SK-N-SH treated with all-trans-retinoic acid at 6 μM for 48 hours (cell line): Measurements from ENCODE around the gene TAS2R14.

ENCODE experiments used
- ARNTL ChIP-seq: fragments of 450-650 bp; formaldehyde crosslinking; IDR thresholded peaks from 2 replicates; pipeline ENCODE4 v1.5.0; 2020; ENCODE audit warnings: low read depth, mild to moderate bottlenecking, moderate library complexity, borderline replicate concordance
- CREB5 ChIP-seq: fragments of 250-450 bp; sonication (Bioruptor Pico); IDR thresholded peaks from 2 replicates; pipeline ENCODE4 v1.5.1; 2020; ENCODE audit warnings: low read depth, mild to moderate bottlenecking, moderate library complexity
- CSDC2 ChIP-seq: fragments of 250-450 bp; sonication (Bioruptor Pico); IDR thresholded peaks from 2 replicates; pipeline ENCODE4 v1.5.0; 2020; ENCODE audit warnings: mild to moderate bottlenecking, moderate library complexity
- CSRNP3 ChIP-seq: fragments of 250-450 bp; sonication (Bioruptor Pico); IDR thresholded peaks from 2 replicates; pipeline ENCODE4 v1.5.1; 2021; ENCODE audit warnings: mild to moderate bottlenecking, moderate library complexity
- ESRRG ChIP-seq: fragments of 250-450 bp; sonication (Bioruptor Pico); IDR thresholded peaks from 2 replicates; pipeline ENCODE4 v1.6.1; 2021; ENCODE audit warnings: mild to moderate bottlenecking
- POU6F1 ChIP-seq: fragments of 250-450 bp; sonication (Bioruptor Pico); IDR thresholded peaks from 2 replicates; pipeline ENCODE4 v1.8.0; 2021; ENCODE audit warnings: low read depth, mild to moderate bottlenecking, moderate library complexity, borderline replicate concordance
- RARB ChIP-seq: fragments of 250-450 bp; sonication (Bioruptor Pico); IDR thresholded peaks from 2 replicates; pipeline ENCODE4 v1.8.0; 2021; ENCODE audit warnings: mild to moderate bottlenecking, moderate library complexity
- TCF4 ChIP-seq: fragments of 250-450 bp; sonication (Bioruptor Pico); IDR thresholded peaks from 2 replicates; pipeline ENCODE4 v1.8.0; 2021; ENCODE audit warnings: mild to moderate bottlenecking, moderate library complexity, borderline replicate concordance
- ZFP3 ChIP-seq: fragments of 250-450 bp; sonication (Bioruptor Pico); IDR thresholded peaks from 2 replicates; pipeline ENCODE4 v1.5.0; 2020; ENCODE audit warnings: mild to moderate bottlenecking, moderate library complexity
- ZNF565 ChIP-seq: fragments of 450-650 bp; formaldehyde crosslinking; conservative IDR thresholded peaks from 2 replicates; pipeline ENCODE4 v1.5.0; 2020; ENCODE audit warnings: low read depth, mild to moderate bottlenecking, moderate library complexity
- ZNF8 ChIP-seq: fragments of 450-650 bp; formaldehyde crosslinking; IDR thresholded peaks from 2 replicates; pipeline ENCODE4 v1.5.0; 2020; ENCODE audit warnings: mild to moderate bottlenecking, moderate library complexity

GRCh38 chr12:10928746-10929286 is 10.2 kb downstream of the TAS2R14 start, which contains the start of gene PRH2:
- TF ChIP-seq RARB (CRISPR knock-in tag) (no peak), ZFP3 (no peak), ARNTL (CRISPR knock-in tag) (no peak), POU6F1 (CRISPR knock-in tag) (no peak), CREB5 (CRISPR knock-in tag) (no peak), ESRRG (CRISPR knock-in tag) (no peak), CSDC2 (CRISPR knock-in tag) (no peak), ZNF8 (no peak), CSRNP3 (CRISPR knock-in tag) (no peak), ZNF565 (no peak), TCF4 (no peak)
